Large intestine (tissue), 3 donors: ENCODE measurements around the gene PI16. TPM values are rescaled to one million over a fixed set of nuclear protein-coding genes. Genes with fewer than 3 reads are reported as not detected.

Source experiments
- DNase-seq, 2 donors: peaks; one replicate each; pipeline versions ENCODE4 v3.0.0 to v3.0.0-alpha.2; 2013
- H3K27ac ChIP-seq: one replicate; pipeline ENCODE4 v1.5.1; 2013; ENCODE audit warnings: low read length
- H3K27me3 ChIP-seq: 2 replicates; pipeline ENCODE4 v1.6.1; 2013; ENCODE audit warnings: low read length; ENCODE audit not compliant: control insufficient read depth, insufficient read depth
- H3K36me3 ChIP-seq: 2 replicates; pipeline ENCODE4 v1.6.1; 2013; ENCODE audit warnings: low read length; ENCODE audit not compliant: control insufficient read depth, insufficient read depth
- H3K4me1 ChIP-seq: one replicate; pipeline ENCODE4 v1.6.1; 2013; ENCODE audit warnings: low read length; ENCODE audit not compliant: control insufficient read depth, insufficient read depth
- H3K4me3 ChIP-seq: one replicate; pipeline ENCODE4 v1.5.1; 2013; ENCODE audit warnings: low read length
- H3K9me3 ChIP-seq: one replicate; pipeline ENCODE4 v1.6.1; 2013; ENCODE audit warnings: mild to moderate bottlenecking, low read depth, low read length, moderate library complexity; ENCODE audit not compliant: control insufficient read depth
- WGBS: methylation state at CpG from one replicate; pipeline ENCODE4 v1.1.5; 2013; ENCODE audit warnings: low lambda C conversion rate; ENCODE audit not compliant: insufficient coverage; 5-methylcytosine and 5-hydroxymethylcytosine counted together
- polyA plus RNA-seq: library from polyadenylated mRNA; unstranded; fragments of 120-200 nt; gene quantifications from one replicate; pipeline ENCODE4 v1.2.1, GENCODE V29; 2013

Gene PI16
- polyA plus RNA-seq, 1 donor, result 0.81 TPM

- H3K27ac ChIP-seq, result no peak overlapping the region
- no CpG with 5 or more reads among the region's 10 CpGs for WGBS
Observed at GRCh38 chr6:37010402-37010892, 55.9 kb downstream of the PI16 start.

DNA sequence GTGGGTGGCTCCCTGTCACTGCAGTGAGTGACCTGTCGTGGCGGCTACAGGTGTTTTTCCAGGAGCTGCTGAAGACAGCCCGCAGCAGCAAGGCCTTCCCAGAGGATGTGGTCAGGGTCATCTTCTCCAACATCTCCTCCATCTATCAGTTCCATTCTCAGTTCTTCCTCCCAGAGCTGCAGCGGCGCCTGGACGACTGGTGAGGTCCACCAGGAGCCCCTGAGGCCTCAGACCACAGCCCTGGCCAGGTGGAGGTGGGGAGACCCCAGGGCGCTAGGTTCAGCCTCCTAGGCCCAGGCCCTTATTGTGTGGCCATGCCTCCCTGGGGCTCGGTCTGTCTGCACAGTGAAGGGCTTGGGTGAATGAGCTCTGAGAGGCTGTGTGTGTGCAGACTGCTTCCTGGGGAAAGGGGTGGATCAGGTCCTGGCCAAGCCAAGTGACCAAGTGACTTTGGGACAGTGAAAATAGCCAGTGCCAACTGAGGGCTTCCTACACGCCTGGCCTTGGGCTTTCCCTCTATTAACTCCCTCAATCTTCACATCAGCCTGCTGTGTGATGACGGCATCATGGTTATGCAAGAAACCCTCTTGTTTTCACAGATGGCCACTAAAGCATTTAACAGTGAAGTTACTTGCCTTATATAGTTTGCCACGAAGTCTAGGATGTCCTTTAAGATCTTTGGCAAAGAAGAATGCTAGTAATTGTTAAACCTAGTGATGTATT is 57.3 kb downstream of the PI16 start:
- no CpG with 5 or more reads among the region's 11 CpGs for WGBS
- Histone ChIP-seq H3K4me1 (no peaks in the 10 kb centered on the region), H3K27me3 (no peaks in the 10 kb centered on the region), H3K4me3 (no peak overlapping the region), H3K36me3 (no peaks in the 10 kb centered on the region), H3K9me3 (no peaks in the 10 kb centered on the region), H3K27ac (no peak overlapping the region)
- no peak for DNase-seq

More at GRCh38 chr6:37010402-37010892, 55.9 kb downstream of the PI16 start:
- DNase-seq, result no peak
- H3K9me3 ChIP-seq, result no peaks in the 10 kb centered on the region
- H3K4me1 ChIP-seq, result no peaks in the 10 kb centered on the region
- no peak overlapping the region for H3K4me3 ChIP-seq
- no peaks in the 10 kb centered on the region for H3K36me3 ChIP-seq
- no peaks in the 10 kb centered on the region for H3K27me3 ChIP-seq

- Histone ChIP-seq H3K36me3 (no peaks in the 10 kb centered on the region), H3K4me1 (peaks cover 6% of the 10 kb centered on the region), H3K27ac (no peak overlapping the region), H3K4me3 (no peak overlapping the region), H3K27me3 (no peaks in the 10 kb centered on the region), H3K9me3 (no peaks in the 10 kb centered on the region)
- no CpG with 5 or more reads among the region's 21 CpGs for WGBS
- DNase-seq, result no peak
Observed at GRCh38 chr6:37013516-37014491, 59.3 kb downstream of the PI16 start.

Other genes with a start within 250 kb of the PI16 start
- 3.9 TPM for gene CPNE5, start 115.3 kb upstream of the PI16 start, polyA plus RNA-seq
- 35.1 TPM for gene PPIL1, start 79.9 kb upstream of the PI16 start, polyA plus RNA-seq
- 35.5 TPM for gene C6orf89, start 68.8 kb upstream of the PI16 start, polyA plus RNA-seq
- 126 TPM for gene MTCH1, start 31.5 kb downstream of the PI16 start, polyA plus RNA-seq
- gene FGD2, start 50.9 kb downstream of the PI16 start, polyA plus RNA-seq, result 15.5 TPM
- gene PIM1, start 215.4 kb downstream of the PI16 start, polyA plus RNA-seq, result 71.3 TPM